Fibroblast of the aortic adventitia (primary cell): Measurements from ENCODE around the gene PDGFB. TPM values are rescaled to one million over a fixed set of nuclear protein-coding genes. Genes with fewer than 3 reads are reported as not detected.

Experiments
- DNase-seq: peaks from one replicate; pipeline ENCODE4 v3.0.0-alpha.2; 2010; ENCODE audit warnings: low read depth
- H3K4me3 ChIP-seq: 2 replicates; pipeline ENCODE4 v1.5.1; 2011; ENCODE audit warnings: low read depth, mild to moderate bottlenecking, control low read depth, low read length, moderate library complexity
- total RNA-seq: library from RNA; depleted of rRNA; stranded (reverse); fragments of >200 nt; gene quantifications from 2 replicates; pipeline ENCODE4 v1.2.3, GENCODE V29; 2012; ENCODE audit warnings: low replicate concordance
- TF ChIP-seq, protein P1 (sequence below): IDR thresholded peaks from 2 replicates; pipeline ENCODE4 v1.5.1; 2011; ENCODE audit warnings: mild to moderate bottlenecking, low read length, control low read depth, inconsistent platforms; ENCODE audit not compliant: insufficient read depth

PDGFB gene
- total RNA-seq, 1 donor, result 0.09 TPM

GRCh38 chr22:39263626-39264348 lies 19.0 kb upstream of the PDGFB start:
- H3K4me3 ChIP-seq, result no peak overlapping the region
- TF ChIP-seq, protein P1, sequence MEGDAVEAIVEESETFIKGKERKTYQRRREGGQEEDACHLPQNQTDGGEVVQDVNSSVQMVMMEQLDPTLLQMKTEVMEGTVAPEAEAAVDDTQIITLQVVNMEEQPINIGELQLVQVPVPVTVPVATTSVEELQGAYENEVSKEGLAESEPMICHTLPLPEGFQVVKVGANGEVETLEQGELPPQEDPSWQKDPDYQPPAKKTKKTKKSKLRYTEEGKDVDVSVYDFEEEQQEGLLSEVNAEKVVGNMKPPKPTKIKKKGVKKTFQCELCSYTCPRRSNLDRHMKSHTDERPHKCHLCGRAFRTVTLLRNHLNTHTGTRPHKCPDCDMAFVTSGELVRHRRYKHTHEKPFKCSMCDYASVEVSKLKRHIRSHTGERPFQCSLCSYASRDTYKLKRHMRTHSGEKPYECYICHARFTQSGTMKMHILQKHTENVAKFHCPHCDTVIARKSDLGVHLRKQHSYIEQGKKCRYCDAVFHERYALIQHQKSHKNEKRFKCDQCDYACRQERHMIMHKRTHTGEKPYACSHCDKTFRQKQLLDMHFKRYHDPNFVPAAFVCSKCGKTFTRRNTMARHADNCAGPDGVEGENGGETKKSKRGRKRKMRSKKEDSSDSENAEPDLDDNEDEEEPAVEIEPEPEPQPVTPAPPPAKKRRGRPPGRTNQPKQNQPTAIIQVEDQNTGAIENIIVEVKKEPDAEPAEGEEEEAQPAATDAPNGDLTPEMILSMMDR, result no peak
- no peak for DNase-seq

GRCh38 chr22:39259666-39260065 lies 14.9 kb upstream of the PDGFB start:
- H3K4me3 ChIP-seq, result no peak overlapping the region
- no peak for DNase-seq
- TF ChIP-seq, protein P1, result no peak

DNA sequence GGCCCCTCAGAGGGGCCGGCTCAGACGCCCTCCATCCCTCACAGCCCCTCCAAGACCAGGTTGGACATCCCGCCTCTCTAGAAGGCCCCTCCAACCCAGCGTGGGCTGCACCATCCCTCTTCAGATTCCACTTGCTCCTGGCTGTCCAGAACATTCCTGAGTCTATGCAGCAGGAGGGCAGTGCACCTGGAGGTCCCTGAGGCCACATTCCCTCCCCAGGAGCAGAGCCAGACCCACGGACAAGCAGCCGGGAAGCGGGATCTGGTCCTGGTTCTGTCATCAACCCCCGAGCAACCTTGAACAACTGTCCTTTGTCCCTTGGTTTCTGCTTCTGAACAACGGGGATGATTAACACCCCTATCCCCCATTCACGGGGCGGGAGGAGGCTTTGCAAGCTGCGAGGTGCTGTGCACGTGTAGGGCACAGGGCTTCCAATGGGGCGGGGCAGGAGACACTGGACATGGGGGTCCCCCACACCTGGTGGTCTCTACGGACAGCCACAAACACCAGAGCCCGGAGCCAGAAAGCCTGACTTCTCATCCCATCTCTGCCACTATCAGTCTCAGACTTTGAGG lies 13.2 kb upstream of the PDGFB start:
- TF ChIP-seq, protein P1, result no peak
- DNase-seq, result no peak

GRCh38 chr22:39256979-39257378 lies 12.2 kb upstream of the PDGFB start:
- no peak overlapping the region for H3K4me3 ChIP-seq
- DNase-seq, result no peak
- TF ChIP-seq, protein P1, result no peak

More for the DNA sequence above, 13.2 kb upstream of the PDGFB start:
- no peak overlapping the region for H3K4me3 ChIP-seq

DNA sequence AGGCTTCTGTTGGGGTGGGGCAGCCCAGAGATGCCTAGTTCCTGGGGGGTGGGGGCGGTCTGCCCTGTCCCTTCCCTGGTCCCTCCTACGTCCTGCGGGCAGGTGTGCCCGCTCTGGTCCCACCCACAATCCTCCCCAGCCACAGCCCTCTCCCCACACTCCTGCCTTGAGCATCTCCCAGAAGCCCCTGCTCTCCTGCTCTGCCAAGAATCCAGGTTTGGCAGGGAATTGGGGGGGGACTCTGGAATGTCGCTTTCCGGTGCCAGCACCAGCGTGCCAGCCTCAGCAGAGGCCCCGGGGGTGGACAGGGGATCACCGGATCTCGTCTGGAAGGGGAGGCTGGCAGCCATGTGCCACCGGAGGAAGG lies 11.4 kb upstream of the PDGFB start:
- DNase-seq, result no peak
- TF ChIP-seq, protein P1, result no peak

DNA sequence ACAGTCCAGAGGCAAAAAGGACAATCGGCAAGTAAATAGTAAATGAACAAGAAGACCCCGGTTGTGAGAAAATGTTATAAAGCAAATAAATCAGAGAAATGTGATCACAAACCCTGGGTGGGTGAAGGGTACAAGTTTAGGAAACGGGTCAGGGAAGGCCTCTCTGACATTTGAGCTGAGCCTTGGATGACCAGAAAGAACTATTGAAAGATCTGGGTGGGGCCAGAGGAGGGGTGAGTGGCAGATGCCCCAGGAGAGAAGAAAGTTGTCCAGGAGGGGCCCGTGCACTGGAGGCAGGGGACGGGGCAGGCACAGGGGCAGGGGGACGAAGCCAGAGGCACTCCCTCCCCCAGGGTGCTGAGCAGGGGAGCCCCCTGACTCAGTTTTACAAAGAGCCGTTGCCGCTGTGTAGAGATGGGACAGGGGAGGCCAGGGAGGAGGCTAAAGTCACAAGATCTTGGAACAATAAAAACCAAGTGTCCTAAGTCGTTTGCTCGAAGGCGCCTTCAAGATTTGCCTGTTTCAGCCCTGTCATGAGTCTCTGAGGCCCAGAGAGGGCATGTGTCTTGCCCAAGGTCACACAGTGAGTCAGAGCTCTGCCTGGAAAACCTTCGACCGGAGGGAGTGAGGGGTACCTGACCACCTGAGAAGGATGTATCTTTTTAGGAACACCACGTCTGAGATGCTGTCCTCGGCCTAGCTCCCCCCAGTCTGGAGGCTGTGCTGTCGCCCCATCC lies 10.8 kb upstream of the PDGFB start:
- TF ChIP-seq, protein P1, result no peak
- DNase-seq, result no peak

More for the DNA sequence above, 11.4 kb upstream of the PDGFB start:
- no peak overlapping the region for H3K4me3 ChIP-seq

More for the DNA sequence above, 10.8 kb upstream of the PDGFB start:
- H3K4me3 ChIP-seq, result no peak overlapping the region
